Ramos (cell line): ENCODE measurements around the gene PCCA.
"Not testable (repeated sequence)": the region's sequence is repeated elsewhere in the genome, so short reads cannot be mapped to it uniquely, and the experiment has no call there.

Experiments used
- in situ Hi-C: fragments of 300-500 bp; cut with MboI; formaldehyde crosslinking; loops from one replicate; pipeline ENCODE4 v1.14.3; 2022; ENCODE audit warnings: low sequenced_read_pairs; ENCODE audit not compliant: unreplicated experiment

The PCCA gene

DNA sequence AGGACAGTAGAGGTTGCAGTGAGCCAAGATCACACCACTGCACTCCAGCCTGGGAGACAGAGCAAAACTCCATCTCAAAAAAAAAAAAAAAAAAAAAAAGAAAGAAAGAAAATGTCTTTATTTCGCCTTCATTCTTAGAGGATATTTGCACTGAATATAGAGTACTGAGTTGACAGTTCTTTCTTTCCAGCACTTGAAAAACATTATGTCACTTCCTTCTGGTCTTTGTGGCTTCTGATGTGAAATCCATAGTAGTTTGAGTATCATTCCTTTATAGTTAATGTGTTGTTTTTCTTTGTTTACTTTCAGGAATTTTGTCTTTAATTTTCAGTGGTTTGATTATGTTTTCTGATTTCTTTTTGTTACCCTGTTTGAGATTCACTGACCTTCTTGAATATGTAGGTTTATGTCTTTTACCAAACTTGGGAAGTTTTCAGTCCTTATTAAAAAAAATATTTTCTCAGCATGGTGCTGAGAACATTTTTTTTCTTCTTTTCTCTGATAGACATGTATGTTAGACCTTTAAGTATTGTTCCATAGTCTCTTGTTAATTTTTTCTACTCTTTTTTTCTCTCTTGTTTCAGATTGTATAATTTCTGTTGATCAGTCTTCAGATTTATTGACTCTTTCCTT, 50.1 kb downstream of the PCCA start:
- in situ Hi-C loops, result no loop called here

DNA sequence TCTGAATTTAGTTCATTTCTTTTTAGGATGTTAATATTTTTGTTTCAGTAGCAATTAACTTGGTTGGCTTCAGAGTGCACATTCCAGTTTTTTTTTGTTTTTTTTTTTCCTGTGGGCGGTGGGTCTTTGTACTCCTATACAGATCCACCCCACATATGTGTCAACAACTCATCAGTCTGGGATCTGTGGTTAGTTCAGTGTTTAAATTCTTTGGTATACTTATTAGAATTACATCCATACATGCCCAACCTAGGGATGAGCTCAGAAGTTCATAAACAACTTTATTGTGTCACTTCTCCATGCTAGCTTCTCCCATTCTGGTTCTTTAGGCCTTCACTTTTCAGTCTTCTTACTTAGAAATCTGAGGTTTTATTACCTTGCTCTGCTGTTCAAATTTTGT, 50.9 kb downstream of the PCCA start:
- in situ Hi-C loops, result no loop called here

DNA sequence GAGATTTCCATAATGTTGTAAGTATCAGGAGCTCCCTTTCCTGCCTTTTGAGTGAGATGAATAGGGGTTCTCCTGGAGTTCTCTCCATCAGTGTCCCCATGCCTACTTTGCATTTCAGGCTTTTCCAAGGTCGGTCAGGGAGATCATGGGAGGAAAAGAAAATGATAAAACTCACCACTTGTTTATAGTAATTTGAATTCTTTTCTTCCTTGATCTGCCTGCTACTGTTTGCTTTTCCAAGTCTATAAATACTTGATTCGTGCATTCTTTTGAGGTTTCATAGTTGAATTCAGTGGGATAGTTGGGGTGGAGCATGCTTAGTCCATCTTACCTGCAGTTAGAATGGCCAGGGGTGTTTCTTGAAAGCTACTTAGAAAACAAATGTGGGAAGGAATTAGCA, 51.5 kb downstream of the PCCA start:
- in situ Hi-C loops, result no loop called here

DNA sequence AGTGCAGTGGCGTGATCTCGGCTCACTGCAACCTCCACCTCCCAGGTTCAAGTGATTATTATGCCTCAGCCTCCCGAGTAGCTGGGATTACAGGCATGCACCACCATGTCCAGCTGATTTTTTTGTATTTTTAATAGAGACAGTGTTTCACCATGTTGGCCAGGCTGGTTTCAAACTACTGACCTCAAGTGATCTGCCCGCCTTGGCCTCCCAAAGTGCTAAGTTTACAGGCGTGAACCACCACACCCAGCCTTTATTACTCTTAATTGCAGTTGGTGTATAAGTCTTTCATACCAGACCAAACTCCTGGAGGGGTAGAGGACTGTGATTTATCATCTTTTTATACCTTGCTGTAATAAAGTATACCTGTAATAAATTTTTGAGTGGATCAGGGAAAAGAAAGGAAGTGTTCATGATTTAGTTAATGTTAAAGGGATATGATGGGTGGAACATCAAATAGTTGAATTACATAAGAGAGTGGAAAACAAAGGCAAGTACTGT, 52.6 kb downstream of the PCCA start:
- in situ Hi-C loops, result not testable (repeated sequence)

DNA sequence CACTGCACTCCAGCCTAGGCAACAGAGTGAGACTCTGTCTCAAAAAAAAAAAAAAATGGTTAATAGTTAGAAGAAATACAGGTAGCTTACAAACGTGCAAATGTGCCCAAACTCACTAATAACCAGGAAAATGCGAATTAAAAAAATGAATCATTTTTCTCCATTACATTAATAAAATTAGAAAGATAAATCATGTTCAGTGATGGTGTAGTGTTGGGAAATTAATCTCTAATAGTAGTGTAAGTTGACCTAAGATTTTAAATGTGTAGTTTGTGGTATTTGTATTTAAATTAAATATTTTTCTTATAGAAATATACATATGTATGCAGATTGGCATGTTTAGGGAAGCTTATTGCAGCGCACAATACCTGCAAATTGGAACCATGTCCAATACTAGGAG, 57.6 kb downstream of the PCCA start:
- in situ Hi-C loops, result no loop called here

DNA sequence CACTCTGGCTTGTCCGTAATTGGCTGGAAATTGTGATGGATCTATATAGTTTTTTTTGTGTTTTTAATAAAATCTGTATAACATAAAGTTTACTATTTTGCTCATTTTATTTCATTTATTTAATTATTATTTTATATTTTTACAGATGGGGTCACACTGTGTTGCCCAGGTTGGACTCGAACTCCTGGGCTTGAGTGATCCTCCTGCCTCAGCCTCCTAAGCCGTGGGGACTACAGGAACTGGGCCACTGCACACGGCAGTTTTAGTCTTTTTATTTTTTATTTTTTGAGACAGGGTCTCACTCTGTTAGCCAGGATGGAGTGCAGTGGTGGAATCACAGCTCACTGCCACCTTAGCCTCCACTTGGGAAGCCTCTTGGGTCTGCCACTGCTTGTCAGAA, 58.9 kb downstream of the PCCA start:
- in situ Hi-C loops, result no loop called here

DNA sequence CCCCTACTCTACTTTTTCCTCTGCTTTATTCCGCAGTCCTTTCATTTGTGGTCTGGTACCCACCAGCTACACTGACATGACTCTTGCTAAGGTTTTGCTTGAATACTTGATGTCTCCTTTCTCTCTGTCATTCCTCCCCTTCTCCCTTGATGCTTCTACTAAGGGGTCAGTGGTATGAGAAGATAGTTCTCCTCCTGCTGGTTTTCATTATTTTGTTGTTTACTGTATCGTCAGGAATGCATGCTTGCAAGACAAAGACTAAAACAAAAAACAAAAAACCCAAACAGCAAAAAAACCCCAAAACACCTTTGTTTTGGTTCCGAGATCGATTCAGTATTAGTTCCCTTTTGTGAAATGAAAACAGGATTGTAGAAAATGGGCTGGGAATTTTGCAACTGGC, 59.5 kb downstream of the PCCA start:
- in situ Hi-C loops, result no loop called here

DNA sequence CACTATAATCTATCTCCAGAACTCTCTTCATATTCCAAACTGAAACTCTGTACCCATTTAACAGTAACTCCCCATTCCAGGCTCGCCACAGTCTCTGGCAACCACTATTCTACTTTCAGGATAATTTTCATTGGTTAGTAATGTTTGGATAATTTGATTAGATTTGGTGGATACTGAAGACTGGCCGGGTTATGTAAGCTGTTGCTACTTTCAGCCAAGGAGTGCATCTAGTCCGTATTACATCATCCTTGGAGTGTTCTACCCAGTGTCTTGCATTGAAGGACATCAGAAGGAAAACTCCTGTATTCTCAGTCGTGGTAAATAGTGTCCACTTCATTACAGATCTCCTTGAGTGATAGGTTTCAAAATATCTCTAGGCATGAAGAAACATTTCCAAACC, 60.5 kb downstream of the PCCA start:
- in situ Hi-C loops, result no loop called here

DNA sequence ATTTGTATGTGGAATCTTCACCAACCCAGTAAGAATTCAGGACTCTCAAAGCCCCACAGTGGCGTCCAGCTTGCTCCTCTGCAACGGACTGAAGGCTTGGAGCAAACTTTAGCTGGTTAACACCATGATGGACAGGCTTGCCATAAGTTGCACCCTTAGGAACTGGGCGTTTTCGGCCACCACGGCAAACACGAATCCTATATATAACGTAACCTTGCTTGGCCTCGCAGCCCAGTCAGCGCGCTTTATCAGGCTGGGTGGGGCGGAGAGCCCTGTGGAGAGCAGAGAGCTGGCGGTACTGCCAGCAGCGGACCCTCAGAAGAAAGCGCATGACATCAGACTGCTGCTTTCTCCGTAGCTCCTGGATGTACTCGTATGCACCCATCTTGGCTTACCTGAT, 61.8 kb downstream of the PCCA start:
- in situ Hi-C loops, result not testable (repeated sequence)

DNA sequence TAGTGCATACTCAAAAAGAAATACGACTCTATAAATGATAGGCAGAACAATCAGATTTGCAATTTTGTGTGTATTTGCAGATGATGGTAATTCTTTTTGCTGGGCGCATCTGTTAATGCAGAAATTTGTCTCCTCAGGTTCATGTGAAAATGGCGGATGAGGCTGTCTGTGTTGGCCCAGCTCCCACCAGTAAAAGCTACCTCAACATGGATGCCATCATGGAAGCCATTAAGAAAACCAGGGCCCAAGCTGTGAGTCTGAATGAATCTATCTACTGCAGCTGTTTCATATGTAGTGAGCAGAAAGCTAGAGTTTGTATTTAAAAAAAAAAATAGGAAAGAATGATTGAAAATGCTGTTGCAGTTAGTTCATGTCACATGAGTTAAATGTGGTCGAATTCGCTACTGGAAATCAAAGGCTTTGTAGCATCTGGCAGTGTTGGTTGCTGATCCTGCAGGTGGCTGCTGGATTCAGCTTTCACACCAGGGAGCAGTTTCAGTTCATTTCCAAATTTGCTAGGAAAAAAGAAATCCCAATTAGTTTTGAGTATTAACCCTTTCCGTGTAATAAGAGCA, 66.0 kb downstream of the PCCA start:
- in situ Hi-C loops, result no loop called here

DNA sequence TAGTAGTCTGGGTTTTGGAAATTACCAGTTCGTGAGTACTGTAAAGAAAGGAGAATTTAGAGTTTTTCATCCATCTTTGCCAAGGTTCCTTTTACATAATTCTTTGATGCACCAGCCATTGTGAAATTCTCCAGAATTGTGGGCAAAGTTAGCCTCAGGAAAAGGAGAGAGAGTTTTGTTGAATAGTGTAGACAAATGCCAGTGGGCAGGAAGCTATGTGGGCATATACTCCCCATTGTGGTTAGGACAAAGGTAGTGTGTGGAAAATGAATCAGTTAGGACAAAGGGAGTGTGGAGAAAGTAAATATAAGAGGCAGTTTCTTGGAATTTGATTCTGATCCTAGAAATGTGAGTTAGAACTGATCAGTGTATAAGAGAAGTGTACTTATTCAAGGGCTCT, 67.9 kb downstream of the PCCA start:
- in situ Hi-C loops, result no loop called here

DNA sequence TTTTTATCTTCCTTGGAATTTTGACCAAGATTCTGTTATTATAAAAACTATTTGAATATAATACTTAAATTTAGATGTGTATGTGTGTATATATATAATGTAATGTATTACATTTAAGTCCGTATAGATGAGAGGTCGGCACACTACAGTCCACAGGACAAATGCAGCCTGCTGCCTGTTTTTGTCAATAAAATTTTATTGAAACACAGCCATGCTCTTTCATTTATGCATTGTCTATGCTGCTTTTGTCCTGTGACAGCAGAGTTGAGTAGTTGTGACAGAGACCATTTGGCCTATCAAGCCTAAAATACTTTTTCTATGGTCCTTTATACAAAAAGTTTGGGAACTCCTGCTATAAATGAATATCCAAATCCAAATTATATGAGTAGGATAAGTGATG, 69.7 kb downstream of the PCCA start:
- in situ Hi-C loops, result no loop called here

DNA sequence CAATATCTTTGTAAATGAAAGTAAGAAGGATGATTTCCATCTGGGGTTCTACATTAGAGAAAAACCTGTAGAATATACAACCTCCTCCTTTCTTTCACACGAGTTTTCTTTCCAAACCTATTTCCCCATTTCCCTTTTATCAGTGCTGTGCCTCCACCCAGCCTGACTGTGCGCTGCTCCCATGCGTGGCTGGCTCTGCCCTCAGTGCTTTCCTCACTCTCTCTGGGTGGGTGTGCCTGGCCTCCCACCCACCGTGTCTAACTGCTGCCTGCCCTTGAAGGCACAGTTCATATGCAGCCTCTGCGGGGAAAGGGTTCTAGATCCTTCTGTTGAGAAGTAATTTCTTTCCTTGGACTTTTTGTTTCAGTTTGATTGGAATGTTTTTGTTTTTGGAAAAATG, 70.7 kb downstream of the PCCA start:
- in situ Hi-C loops, result no loop called here

DNA sequence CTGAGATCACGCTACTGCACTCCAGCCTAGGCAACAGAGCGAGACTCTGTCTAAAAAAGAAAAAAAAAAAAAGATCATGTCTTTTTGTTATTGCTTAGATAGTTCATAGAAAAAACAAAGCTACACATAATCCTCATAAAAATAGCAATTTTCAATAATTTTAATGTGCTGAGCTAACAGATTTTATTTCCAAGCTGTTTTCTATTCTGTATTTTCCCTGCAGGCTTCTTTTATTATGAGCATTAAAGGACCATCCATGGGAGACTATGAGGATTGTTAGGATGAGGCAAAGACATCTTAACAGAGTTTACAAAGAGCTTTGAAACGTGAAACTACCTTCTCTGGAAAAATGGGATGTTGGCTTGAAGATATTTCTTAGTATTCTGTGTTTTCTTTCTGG, 71.6 kb downstream of the PCCA start:
- in situ Hi-C loops, result no loop called here

DNA sequence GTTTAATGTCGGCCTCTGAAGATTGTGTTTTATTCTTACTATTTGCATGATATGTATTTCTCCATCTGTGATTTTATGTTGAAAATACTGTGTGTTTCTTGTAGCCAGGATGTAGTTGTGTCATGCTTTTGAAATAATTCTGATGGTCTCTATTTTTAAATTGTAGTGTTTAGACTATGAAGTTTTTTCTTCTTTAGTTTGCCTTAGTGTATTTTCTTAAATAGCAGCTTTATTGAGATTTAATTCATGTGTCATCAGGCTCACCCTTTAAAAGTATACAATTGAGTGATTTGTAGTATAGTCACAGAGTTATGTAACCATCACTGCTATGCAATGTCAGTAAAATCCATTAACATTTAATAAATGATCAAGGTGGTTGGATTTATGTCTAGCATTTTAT, 74.5 kb downstream of the PCCA start:
- in situ Hi-C loops, result no loop called here

DNA sequence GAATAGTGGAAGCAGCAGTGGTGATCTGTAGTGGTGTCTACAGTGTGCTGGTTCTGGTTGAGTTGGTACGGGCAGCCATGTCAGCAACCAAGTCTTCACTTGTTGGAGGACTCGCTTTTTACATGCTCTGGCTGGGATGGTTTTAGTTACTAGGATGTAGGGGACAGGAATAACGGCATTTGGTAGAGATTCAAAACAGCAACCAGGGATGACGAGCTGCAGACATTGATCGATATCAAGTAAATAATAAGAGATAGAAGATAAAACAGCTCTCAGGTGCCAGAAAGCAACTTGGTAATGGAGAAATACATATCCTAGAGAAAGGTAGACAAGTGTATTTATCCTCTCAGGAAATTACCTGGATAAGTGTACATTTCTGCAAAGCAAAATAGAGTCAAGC, 84.3 kb downstream of the PCCA start:
- in situ Hi-C loops, result no loop called here

DNA sequence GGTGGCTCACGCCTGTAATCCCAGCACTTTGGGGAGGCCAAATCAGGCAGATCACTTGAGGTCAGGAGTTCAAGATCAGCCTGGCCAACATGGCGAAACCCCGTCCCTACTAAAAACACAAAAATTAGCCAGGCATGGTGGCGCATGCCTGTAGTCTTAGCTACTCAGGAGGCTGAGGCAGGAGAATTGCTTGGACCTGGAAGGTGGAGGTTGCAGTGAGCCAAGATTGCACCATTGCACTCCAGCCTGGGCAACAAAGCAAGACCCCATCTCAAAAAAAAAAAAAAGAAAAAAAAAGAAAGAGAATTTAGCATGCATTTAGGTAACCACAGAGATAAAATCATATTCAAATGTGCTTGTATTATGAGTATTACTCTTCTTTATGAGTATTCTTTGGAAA, 85.6 kb downstream of the PCCA start:
- in situ Hi-C loops, result not testable (repeated sequence)

DNA sequence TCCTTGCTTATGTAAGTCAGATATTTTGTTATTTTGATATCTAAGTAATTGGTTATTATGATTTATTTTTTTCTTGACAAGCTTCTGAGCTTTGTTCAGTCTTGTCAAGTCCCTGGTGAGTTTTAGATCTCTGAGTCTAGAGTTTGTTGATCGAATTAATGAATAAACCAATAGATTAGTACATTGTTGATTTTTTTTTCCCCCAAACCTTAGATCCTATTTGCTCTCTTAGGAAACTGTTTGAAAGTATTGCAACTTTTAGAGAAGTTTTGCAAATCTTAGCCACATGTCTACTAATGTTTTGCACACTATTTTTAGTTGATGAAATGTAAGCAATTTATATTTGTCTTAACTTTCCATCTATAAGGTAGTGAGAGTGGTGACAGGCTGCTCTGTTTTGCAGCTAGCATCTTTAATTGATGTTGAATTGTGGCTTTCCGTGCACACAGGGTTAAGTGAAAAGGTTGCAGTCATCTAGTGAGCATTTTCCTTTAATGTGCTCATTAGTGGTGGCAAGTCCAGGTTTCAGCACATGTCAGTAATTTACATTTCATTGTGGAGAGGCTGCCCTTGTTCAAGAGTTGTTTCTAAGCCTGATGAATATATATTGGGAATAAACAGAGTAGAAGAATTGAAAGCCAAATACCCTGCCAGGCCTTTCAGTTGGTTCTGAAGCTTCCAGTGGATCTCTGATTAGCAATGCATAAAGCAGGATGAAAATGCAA, 86.3 kb downstream of the PCCA start:
- in situ Hi-C loops, result no loop called here

DNA sequence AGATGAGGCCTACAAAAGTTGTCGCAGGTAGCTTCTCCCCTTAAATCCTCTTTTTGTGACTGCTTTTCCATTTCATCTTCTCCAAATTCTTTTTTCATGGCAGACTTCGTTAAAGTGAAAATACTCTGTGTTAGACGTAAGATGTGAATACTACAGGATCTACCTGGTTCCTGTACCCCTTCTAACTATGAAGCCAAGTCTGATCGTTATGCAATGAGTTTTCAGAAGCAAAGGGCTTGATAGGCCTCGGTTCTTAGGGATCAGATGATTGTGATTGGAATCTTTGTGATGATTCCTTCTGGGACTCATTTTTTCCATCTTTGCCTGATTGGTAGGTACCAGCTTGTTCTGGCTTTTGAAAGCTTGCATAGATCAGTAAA, 86.9 kb downstream of the PCCA start:
- in situ Hi-C loops, result no loop called here

DNA sequence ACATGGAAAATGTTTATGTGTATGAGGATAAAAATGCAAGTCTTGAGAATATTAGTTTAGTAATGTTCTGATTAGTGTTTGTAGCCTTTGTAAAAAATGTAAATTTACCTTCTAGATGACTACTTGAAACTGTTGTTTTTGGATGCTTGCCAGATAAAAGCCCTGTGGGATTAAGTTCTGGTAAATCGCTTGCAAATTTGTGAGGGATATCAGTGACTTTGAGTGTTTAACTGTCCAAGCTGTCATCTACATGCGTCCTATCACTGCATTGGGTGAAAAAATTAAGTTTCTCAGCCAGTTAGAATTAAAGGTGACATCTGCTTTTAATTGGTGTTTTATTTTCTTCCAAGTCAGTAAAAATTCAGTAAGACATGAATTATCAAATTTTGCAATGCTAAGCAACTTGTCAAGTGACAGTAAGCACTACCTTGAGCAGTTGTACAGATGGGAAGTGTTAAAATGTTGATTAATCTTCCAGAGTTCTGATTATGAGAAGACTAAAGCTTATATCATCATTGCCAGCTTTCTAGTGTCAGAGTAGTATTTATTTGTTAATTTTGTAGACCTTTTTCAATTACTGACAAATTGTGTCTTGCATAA, 88.0 kb downstream of the PCCA start:
- in situ Hi-C loops, result no loop called here

DNA sequence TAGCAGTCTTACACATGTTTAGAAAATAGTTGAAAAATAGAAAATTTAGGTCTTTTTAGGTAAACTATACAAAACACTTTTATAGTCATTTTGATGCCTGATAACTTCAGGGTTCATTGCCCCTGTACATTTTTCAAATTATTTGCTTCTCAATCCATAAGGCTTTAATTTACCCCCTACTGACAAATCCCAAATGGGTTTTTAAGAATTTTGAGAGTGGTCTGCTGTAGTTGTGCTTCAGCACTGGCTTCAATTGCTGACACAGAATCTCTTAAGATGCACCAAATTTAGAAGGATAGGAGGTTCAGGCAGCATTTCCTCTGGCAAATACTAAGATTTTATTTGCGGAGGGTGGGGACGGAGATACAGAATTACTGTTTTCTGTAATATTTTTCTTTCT, 89.4 kb downstream of the PCCA start:
- in situ Hi-C loops, result no loop called here
